Measurements from ENCODE around the gene ALG3. TPM values are rescaled to one million over a fixed set of nuclear protein-coding genes. Genes with fewer than 3 reads are reported as not detected.
A peak's percentile ranks its signal among the peaks of the same experiment; 100 is the strongest.

ALG3 gene
- total and polyA plus RNA-seq, 4 donors, result 9.1 to 29.4 (median 19.3) TPM

GRCh38 chr3:184209146-184209923 lies 39.4 kb downstream of the ALG3 start:
- Histone ChIP-seq H3K27me3 (ENCODE audit: control insufficient read depth, insufficient read depth, low read length) (peaks cover 4% of the 10 kb centered on the region), H3K4me3 (ENCODE audit: low read depth, low read length) (no peak overlapping the region), H3K27ac (ENCODE audit: low read depth, low read length) (no peak overlapping the region), H3K36me3 (ENCODE audit: control insufficient read depth, insufficient read depth, low read length) (no peaks in the 10 kb centered on the region), H3K9me3 (ENCODE audit: control insufficient read depth, insufficient read depth, low read length) (no peaks in the 10 kb centered on the region), H3K4me1 (ENCODE audit: control insufficient read depth, insufficient read depth, low read length) (no peaks in the 10 kb centered on the region)
- no peak for DNase-seq (ENCODE audit: low read depth in 4 of 6, low spot score in 6 of 6)
- 81% methylated on average over 10 of the region's 11 CpGs for WGBS (ENCODE audit: insufficient coverage)

- Histone ChIP-seq H3K36me3 (ENCODE audit: control insufficient read depth, insufficient read depth, low read length) (no peaks in the 10 kb centered on the region), H3K4me3 (ENCODE audit: low read depth, low read length) (no peak overlapping the region), H3K4me1 (ENCODE audit: control insufficient read depth, insufficient read depth, low read length) (no peaks in the 10 kb centered on the region), H3K9me3 (ENCODE audit: control insufficient read depth, insufficient read depth, low read length) (no peaks in the 10 kb centered on the region), H3K27ac (ENCODE audit: low read depth, low read length) (no peak overlapping the region), H3K27me3 (ENCODE audit: control insufficient read depth, insufficient read depth, low read length) (peaks cover 4% of the 10 kb centered on the region)
- 81% methylated on average over 8 of the region's 8 CpGs for WGBS (ENCODE audit: insufficient coverage)
- no peak for DNase-seq (ENCODE audit: low read depth in 4 of 6, low spot score in 6 of 6)
Observed at GRCh38 chr3:184203526-184203925, 45.2 kb downstream of the ALG3 start.

- H3K9me3 ChIP-seq (ENCODE audit: control insufficient read depth, insufficient read depth, low read length), result no peaks in the 10 kb centered on the region
- no peak overlapping the region for H3K27ac ChIP-seq (ENCODE audit: low read depth, low read length)
- DNase-seq (ENCODE audit: low read depth in 4 of 6, low spot score in 6 of 6), result no peak
- H3K36me3 ChIP-seq (ENCODE audit: control insufficient read depth, insufficient read depth, low read length), result peaks cover 10% of the 10 kb centered on the region
- no peaks in the 10 kb centered on the region for H3K4me1 ChIP-seq (ENCODE audit: control insufficient read depth, insufficient read depth, low read length)
- no peak overlapping the region for H3K4me3 ChIP-seq (ENCODE audit: low read depth, low read length)
- no peaks in the 10 kb centered on the region for H3K27me3 ChIP-seq (ENCODE audit: control insufficient read depth, insufficient read depth, low read length)
Observed at GRCh38 chr3:184200825-184201224, 47.9 kb downstream of the ALG3 start.

- H3K4me3 ChIP-seq (ENCODE audit: low read depth, low read length), result no peak overlapping the region
- no peak for DNase-seq (ENCODE audit: low read depth in 4 of 6, low spot score in 6 of 6)
- H3K36me3 ChIP-seq (ENCODE audit: control insufficient read depth, insufficient read depth, low read length), result peaks cover 31% of the 10 kb centered on the region
- H3K4me1 ChIP-seq (ENCODE audit: control insufficient read depth, insufficient read depth, low read length), result no peaks in the 10 kb centered on the region
- no peaks in the 10 kb centered on the region for H3K9me3 ChIP-seq (ENCODE audit: control insufficient read depth, insufficient read depth, low read length)
- WGBS (ENCODE audit: insufficient coverage), result 85% methylated on average over 6 of the region's 9 CpGs
- H3K27ac ChIP-seq (ENCODE audit: low read depth, low read length), result no peak overlapping the region
- H3K27me3 ChIP-seq (ENCODE audit: control insufficient read depth, insufficient read depth, low read length), result no peaks in the 10 kb centered on the region
Observed at GRCh38 chr3:184198509-184198908, 50.3 kb downstream of the ALG3 start.

GRCh38 chr3:184196536-184196935 lies 52.2 kb downstream of the ALG3 start:
- H3K4me1 ChIP-seq (ENCODE audit: control insufficient read depth, insufficient read depth, low read length), result no peaks in the 10 kb centered on the region
- no peak overlapping the region for H3K27ac ChIP-seq (ENCODE audit: low read depth, low read length)
- no peak overlapping the region for H3K4me3 ChIP-seq (ENCODE audit: low read depth, low read length)
- no peaks in the 10 kb centered on the region for H3K27me3 ChIP-seq (ENCODE audit: control insufficient read depth, insufficient read depth, low read length)
- 95% methylated on average over 6 of the region's 6 CpGs for WGBS (ENCODE audit: insufficient coverage)
- H3K9me3 ChIP-seq (ENCODE audit: control insufficient read depth, insufficient read depth, low read length), result no peaks in the 10 kb centered on the region
- peaks cover 50% of the 10 kb centered on the region for H3K36me3 ChIP-seq (ENCODE audit: control insufficient read depth, insufficient read depth, low read length)
- DNase-seq (ENCODE audit: low read depth in 4 of 6, low spot score in 6 of 6), result no peak

GRCh38 chr3:184193991-184194539 lies 54.7 kb downstream of the ALG3 start:
- no peak for DNase-seq (ENCODE audit: low read depth in 4 of 6, low spot score in 6 of 6)
- Histone ChIP-seq H3K27me3 (ENCODE audit: control insufficient read depth, insufficient read depth, low read length) (no peaks in the 10 kb centered on the region), H3K4me3 (ENCODE audit: low read depth, low read length) (no peak overlapping the region), H3K36me3 (ENCODE audit: control insufficient read depth, insufficient read depth, low read length) (peaks cover 66% of the 10 kb centered on the region), H3K4me1 (ENCODE audit: control insufficient read depth, insufficient read depth, low read length) (no peaks in the 10 kb centered on the region), H3K9me3 (ENCODE audit: control insufficient read depth, insufficient read depth, low read length) (no peaks in the 10 kb centered on the region), H3K27ac (ENCODE audit: low read depth, low read length) (no peak overlapping the region)
- 90% methylated on average over 8 of the region's 9 CpGs for WGBS (ENCODE audit: insufficient coverage)

- H3K27ac ChIP-seq (ENCODE audit: low read depth, low read length), result no peak overlapping the region
- H3K4me1 ChIP-seq (ENCODE audit: control insufficient read depth, insufficient read depth, low read length), result peaks cover 3% of the 10 kb centered on the region
- H3K4me3 ChIP-seq (ENCODE audit: low read depth, low read length), result no peak overlapping the region
- no peaks in the 10 kb centered on the region for H3K9me3 ChIP-seq (ENCODE audit: control insufficient read depth, insufficient read depth, low read length)
- no peaks in the 10 kb centered on the region for H3K27me3 ChIP-seq (ENCODE audit: control insufficient read depth, insufficient read depth, low read length)
- no peak for DNase-seq (ENCODE audit: low read depth in 4 of 6, low spot score in 6 of 6)
- 93% methylated on average over 10 of the region's 10 CpGs for WGBS (ENCODE audit: insufficient coverage)
- peaks cover 77% of the 10 kb centered on the region for H3K36me3 ChIP-seq (ENCODE audit: control insufficient read depth, insufficient read depth, low read length)
Observed at GRCh38 chr3:184192889-184193288, 55.9 kb downstream of the ALG3 start.

Small RNA genes within 50 kb of the gene (small RNA-seq; reads per million reads assigned to genes)
- 2.2 reads per million, percentile 90 among the genes with 10 or more reads in this experiment for gene MIR1224 (ENCODE audit: low replicate concordance)

Other genes with a start within 250 kb of the ALG3 start
- gene ABCC5, start 231.1 kb downstream of the ALG3 start, total RNA-seq, result 10 to 100 TPM; 40.7 to 43.0 TPM
- 10 to 100 TPM; 77.3 to 89.2 TPM for gene ABCC5, start 231.1 kb downstream of the ALG3 start, polyA plus RNA-seq (ENCODE audit: insufficient read length in 2 of 2)
- gene HTR3D, start 217.2 kb downstream of the ALG3 start, total RNA-seq, result not detected
- gene HTR3D, start 217.2 kb downstream of the ALG3 start, polyA plus RNA-seq (ENCODE audit: insufficient read length in 2 of 2), result not detected
- gene HTR3C, start 195.9 kb downstream of the ALG3 start, total RNA-seq, result not detected
- not detected for gene HTR3C, start 195.9 kb downstream of the ALG3 start, polyA plus RNA-seq (ENCODE audit: insufficient read length in 2 of 2)
- gene HTR3E, start 151.9 kb downstream of the ALG3 start, total RNA-seq, result not detected
- gene HTR3E, start 151.9 kb downstream of the ALG3 start, polyA plus RNA-seq (ENCODE audit: insufficient read length in 2 of 2), result not detected
- gene EIF2B5, start 113.6 kb downstream of the ALG3 start, total RNA-seq, result 10 to 100 TPM; 38.3 to 39.0 TPM
- 10 to 100 TPM; 52.6 to 58.9 TPM for gene EIF2B5, start 113.6 kb downstream of the ALG3 start, polyA plus RNA-seq (ENCODE audit: insufficient read length in 2 of 2)
- 10 to 100 TPM; 20.7 to 43.7 TPM for gene DVL3, start 93.6 kb downstream of the ALG3 start, total RNA-seq
- gene DVL3, start 93.6 kb downstream of the ALG3 start, polyA plus RNA-seq (ENCODE audit: insufficient read length in 2 of 2), result 100 to 1,000 TPM; 105 to 114 TPM
- gene AP2M1, start 74.1 kb downstream of the ALG3 start, total RNA-seq, result 100 to 1,000 TPM; 293 to 307 TPM
- 100 to 1,000 TPM; 523 to 556 TPM for gene AP2M1, start 74.1 kb downstream of the ALG3 start, polyA plus RNA-seq (ENCODE audit: insufficient read length in 2 of 2)
- gene ABCF3, start 62.8 kb downstream of the ALG3 start, total RNA-seq, result 10 to 100 TPM; 47.9 to 49.5 TPM
- 10 to 100 TPM; 78.4 to 94.4 TPM for gene ABCF3, start 62.8 kb downstream of the ALG3 start, polyA plus RNA-seq (ENCODE audit: insufficient read length in 2 of 2)
- gene VWA5B2, start 19.4 kb downstream of the ALG3 start, total RNA-seq, result 10 to 100 TPM in 1 of 2 donors, 1 to 10 TPM in 1; 4.6 to 12.0 TPM
- gene VWA5B2, start 19.4 kb downstream of the ALG3 start, polyA plus RNA-seq (ENCODE audit: insufficient read length in 2 of 2), result 10 to 100 TPM; 36.4 to 55.5 TPM
- 1 to 10 TPM in 1 of 2 donors, under 1 TPM in 1; 0.40 to 1.9 TPM for gene EEF1AKMT4, start 710 bp upstream of the ALG3 start, total RNA-seq
- gene EEF1AKMT4, start 710 bp upstream of the ALG3 start, polyA plus RNA-seq (ENCODE audit: insufficient read length in 2 of 2), result 1 to 10 TPM; 1.8 to 1.9 TPM
- 1 to 10 TPM; 9.1 to 9.6 TPM for gene CAMK2N2, start 12.6 kb upstream of the ALG3 start, total RNA-seq
- gene CAMK2N2, start 12.6 kb upstream of the ALG3 start, polyA plus RNA-seq (ENCODE audit: insufficient read length in 2 of 2), result 100 to 1,000 TPM; 203 to 204 TPM
- 10 to 100 TPM in 1 of 2 donors, 1 to 10 TPM in 1; 3.6 to 12.5 TPM for gene ECE2, start 27.1 kb upstream of the ALG3 start, total RNA-seq
- 10 to 100 TPM; 18.6 to 23.1 TPM for gene ECE2, start 27.1 kb upstream of the ALG3 start, polyA plus RNA-seq (ENCODE audit: insufficient read length in 2 of 2)
- 100 to 1,000 TPM; 177 to 237 TPM for gene PSMD2, start 50.3 kb upstream of the ALG3 start, total RNA-seq
- 100 to 1,000 TPM; 268 to 275 TPM for gene PSMD2, start 50.3 kb upstream of the ALG3 start, polyA plus RNA-seq (ENCODE audit: insufficient read length in 2 of 2)
- gene EIF4G1, start 65.6 kb upstream of the ALG3 start, total RNA-seq, result 100 to 1,000 TPM; 132 to 139 TPM
- 100 to 1,000 TPM; 187 TPM for gene EIF4G1, start 65.6 kb upstream of the ALG3 start, polyA plus RNA-seq (ENCODE audit: insufficient read length in 2 of 2)
- 10 to 100 TPM; 35.4 to 43.8 TPM for gene FAM131A, start 88.6 kb upstream of the ALG3 start, total RNA-seq
- 10 to 100 TPM; 50.1 to 57.3 TPM for gene FAM131A, start 88.6 kb upstream of the ALG3 start, polyA plus RNA-seq (ENCODE audit: insufficient read length in 2 of 2)
- gene CLCN2, start 112.6 kb upstream of the ALG3 start, total RNA-seq, result 10 to 100 TPM; 13.1 to 41.3 TPM
- 10 to 100 TPM; 13.7 to 28.5 TPM for gene CLCN2, start 112.6 kb upstream of the ALG3 start, polyA plus RNA-seq (ENCODE audit: insufficient read length in 2 of 2)
- gene POLR2H, start 112.7 kb upstream of the ALG3 start, total RNA-seq, result 10 to 100 TPM; 45.4 to 76.9 TPM
- 10 to 100 TPM; 54.1 to 81.2 TPM for gene POLR2H, start 112.7 kb upstream of the ALG3 start, polyA plus RNA-seq (ENCODE audit: insufficient read length in 2 of 2)
- gene THPO, start 129.2 kb upstream of the ALG3 start, total RNA-seq, result 1 to 10 TPM in 1 of 2 donors, under 1 TPM in 1; 0.40 to 2.6 TPM
- gene THPO, start 129.2 kb upstream of the ALG3 start, polyA plus RNA-seq (ENCODE audit: insufficient read length in 2 of 2), result 1 to 10 TPM; 1.8 to 2.0 TPM
- 10 to 100 TPM; 11.4 to 18.3 TPM for gene CHRD, start 131.1 kb upstream of the ALG3 start, total RNA-seq
- gene CHRD, start 131.1 kb upstream of the ALG3 start, polyA plus RNA-seq (ENCODE audit: insufficient read length in 2 of 2), result 10 to 100 TPM; 17.4 to 23.7 TPM